ENCODE data around the gene BARX2. TPM values are rescaled to one million over a fixed set of nuclear protein-coding genes. Genes with fewer than 3 reads are reported as not detected.

Gene BARX2
- total RNA-seq, 1 donor from 2014 or later = not detected

DNA sequence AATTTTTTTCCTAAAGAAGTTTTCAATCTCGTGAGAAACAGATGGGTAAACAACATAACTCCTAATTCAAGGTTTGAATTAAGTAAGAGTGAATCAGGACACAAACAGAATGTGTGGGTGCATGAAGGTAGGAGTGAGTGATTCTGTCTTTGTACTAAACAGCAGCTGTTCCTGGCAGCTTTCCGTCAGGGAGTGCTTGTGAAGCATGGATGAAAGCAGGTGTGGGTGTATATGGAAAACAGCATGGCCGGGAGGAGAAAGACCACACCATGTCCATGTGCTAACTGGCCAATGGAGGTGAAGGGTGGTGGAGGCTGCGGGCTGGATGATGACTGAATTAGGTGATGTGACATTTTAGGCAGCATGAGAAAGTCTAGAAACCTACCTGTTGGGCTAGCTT, 49.6 kb downstream of the BARX2 start:
- no peak overlapping the region for H3K27ac Mint-ChIP-seq (ENCODE audit: unreplicated experiment)
- peaks cover 4% of the 10 kb centered on the region for H3K27me3 Mint-ChIP-seq (ENCODE audit: low read depth)
- no peak overlapping the region for H3K4me3 Mint-ChIP-seq
- H3K36me3 Mint-ChIP-seq (ENCODE audit: low read depth) = no peaks in the 10 kb centered on the region
- H3K4me1 Mint-ChIP-seq = peaks cover 13% of the 10 kb centered on the region
- H3K9me3 Mint-ChIP-seq = no peaks in the 10 kb centered on the region
- DNase-seq (ENCODE audit: low read depth, low spot score) = no peak
- TF ChIP-seq, protein P1, sequence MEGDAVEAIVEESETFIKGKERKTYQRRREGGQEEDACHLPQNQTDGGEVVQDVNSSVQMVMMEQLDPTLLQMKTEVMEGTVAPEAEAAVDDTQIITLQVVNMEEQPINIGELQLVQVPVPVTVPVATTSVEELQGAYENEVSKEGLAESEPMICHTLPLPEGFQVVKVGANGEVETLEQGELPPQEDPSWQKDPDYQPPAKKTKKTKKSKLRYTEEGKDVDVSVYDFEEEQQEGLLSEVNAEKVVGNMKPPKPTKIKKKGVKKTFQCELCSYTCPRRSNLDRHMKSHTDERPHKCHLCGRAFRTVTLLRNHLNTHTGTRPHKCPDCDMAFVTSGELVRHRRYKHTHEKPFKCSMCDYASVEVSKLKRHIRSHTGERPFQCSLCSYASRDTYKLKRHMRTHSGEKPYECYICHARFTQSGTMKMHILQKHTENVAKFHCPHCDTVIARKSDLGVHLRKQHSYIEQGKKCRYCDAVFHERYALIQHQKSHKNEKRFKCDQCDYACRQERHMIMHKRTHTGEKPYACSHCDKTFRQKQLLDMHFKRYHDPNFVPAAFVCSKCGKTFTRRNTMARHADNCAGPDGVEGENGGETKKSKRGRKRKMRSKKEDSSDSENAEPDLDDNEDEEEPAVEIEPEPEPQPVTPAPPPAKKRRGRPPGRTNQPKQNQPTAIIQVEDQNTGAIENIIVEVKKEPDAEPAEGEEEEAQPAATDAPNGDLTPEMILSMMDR (conservative IDR thresholded peaks at IDR 0.05) = no peak

DNA sequence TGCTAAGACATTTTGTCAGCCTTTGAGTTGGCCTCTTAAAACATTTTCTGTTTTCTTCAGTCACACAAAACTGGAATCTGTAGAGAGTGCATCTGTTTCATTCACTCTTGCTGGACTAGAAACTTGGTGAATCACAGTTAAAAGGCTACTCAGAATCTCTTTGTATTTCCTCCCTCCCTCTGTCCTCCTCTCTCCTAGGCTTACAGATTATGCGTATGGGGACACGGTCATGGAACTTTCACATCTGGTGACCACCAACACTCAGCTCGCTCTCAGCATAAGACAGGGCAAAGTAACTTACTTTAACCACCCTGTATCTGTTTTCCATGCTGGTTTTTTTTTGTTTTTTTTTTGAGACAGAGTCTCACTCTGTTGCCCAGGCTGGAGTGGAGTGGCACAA, 50.4 kb downstream of the BARX2 start:
- peak overlapping the region; percentile 39 for H3K27ac Mint-ChIP-seq (ENCODE audit: unreplicated experiment)
- peaks cover 4% of the 10 kb centered on the region for H3K9me3 Mint-ChIP-seq
- peaks cover 13% of the 10 kb centered on the region for H3K4me1 Mint-ChIP-seq
- TF ChIP-seq, protein P1 (conservative IDR thresholded peaks at IDR 0.05) = no peak
- no peak overlapping the region for H3K4me3 Mint-ChIP-seq
- peaks cover 4% of the 10 kb centered on the region for H3K27me3 Mint-ChIP-seq (ENCODE audit: low read depth)
- no peak for DNase-seq (ENCODE audit: low read depth, low spot score)
- peaks cover 1% of the 10 kb centered on the region for H3K36me3 Mint-ChIP-seq (ENCODE audit: low read depth)

DNA sequence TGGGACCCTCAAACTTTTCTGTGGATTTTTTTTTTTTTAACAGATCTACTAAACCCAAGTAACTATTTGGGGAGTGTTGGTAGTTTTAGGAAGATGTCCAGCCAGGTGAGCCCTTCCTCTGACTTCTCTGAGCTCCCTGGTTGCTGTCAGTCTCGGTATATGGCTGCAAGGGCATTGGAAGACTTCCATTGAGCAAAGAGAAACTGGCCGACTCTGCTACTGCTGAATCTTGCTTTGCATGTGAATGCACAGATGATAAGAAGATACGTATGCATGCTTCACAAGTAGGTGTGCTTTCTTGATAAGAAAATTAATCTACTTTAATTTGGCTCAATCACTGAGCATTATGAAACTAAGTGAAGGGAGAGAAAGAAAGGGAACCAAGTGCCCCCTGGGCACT, 51.1 kb downstream of the BARX2 start:
- TF ChIP-seq, protein P1 (conservative IDR thresholded peaks at IDR 0.05) = no peak

DNA sequence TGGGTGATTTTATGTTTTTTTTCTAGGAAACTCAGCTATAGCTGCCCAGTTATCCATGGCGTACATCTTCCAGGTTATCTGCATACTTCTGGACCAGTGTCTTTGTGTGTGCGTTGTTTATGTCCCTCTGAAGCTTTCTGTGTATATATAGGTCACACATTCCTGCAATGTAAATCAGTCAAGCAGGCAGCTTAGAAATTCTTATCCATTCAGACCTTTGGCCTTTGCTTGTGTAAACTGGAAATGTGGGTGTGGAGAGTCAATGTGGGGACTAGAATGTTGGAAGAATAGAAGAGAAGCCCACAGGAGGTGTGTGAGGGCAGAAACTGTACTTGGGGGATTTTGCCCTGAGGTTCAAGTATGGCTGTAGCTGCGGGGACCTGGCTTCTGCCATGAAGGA, 51.7 kb downstream of the BARX2 start:
- Mint-ChIP-seq H3K4me3 (no peak overlapping the region), H3K27me3 (ENCODE audit: low read depth) (peaks cover 4% of the 10 kb centered on the region), H3K36me3 (ENCODE audit: low read depth) (peaks cover 6% of the 10 kb centered on the region), H3K27ac (ENCODE audit: unreplicated experiment) (no peak overlapping the region), H3K4me1 (peaks cover 13% of the 10 kb centered on the region), H3K9me3 (peaks cover 10% of the 10 kb centered on the region)
- DNase-seq (ENCODE audit: low read depth, low spot score) = no peak
- TF ChIP-seq, protein P1 (conservative IDR thresholded peaks at IDR 0.05) = no peak

More for the DNA sequence above, 51.1 kb downstream of the BARX2 start:
- no peak overlapping the region for H3K27ac Mint-ChIP-seq (ENCODE audit: unreplicated experiment)
- peaks cover 4% of the 10 kb centered on the region for H3K27me3 Mint-ChIP-seq (ENCODE audit: low read depth)
- H3K4me3 Mint-ChIP-seq = no peak overlapping the region
- peaks cover 6% of the 10 kb centered on the region for H3K36me3 Mint-ChIP-seq (ENCODE audit: low read depth)
- H3K9me3 Mint-ChIP-seq = peaks cover 10% of the 10 kb centered on the region
- peaks cover 13% of the 10 kb centered on the region for H3K4me1 Mint-ChIP-seq
- no peak for DNase-seq (ENCODE audit: low read depth, low spot score)

DNA sequence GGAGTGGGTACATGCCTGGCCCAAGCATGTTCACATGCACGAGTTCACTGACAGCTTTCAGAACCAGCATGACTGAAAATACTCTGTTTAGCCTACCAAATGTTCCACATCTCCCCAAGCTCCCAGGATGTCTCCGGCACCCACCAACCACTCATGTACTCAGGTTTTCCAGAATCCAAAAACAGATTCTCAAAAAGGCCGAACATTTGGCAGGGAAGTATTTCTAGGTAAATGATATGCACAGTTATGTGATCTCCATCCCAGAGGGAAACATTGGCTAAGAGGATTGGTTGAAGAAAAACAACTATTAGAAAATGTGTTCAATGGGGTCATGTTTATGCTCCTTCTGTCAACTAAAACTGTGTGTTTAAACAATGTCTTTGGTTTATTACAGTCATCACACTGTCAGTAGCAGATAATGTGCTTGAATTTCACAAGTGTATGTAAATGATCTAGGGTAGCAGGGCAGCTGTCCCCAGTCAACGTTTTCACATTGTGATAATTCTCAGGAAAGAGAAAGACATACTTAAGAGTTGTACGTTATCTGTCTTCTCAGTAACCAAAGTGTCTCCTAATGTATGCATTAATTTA, 52.3 kb downstream of the BARX2 start:
- TF ChIP-seq, protein P1 (conservative IDR thresholded peaks at IDR 0.05) = no peak
- peaks cover 12% of the 10 kb centered on the region for H3K9me3 Mint-ChIP-seq
- H3K27me3 Mint-ChIP-seq (ENCODE audit: low read depth) = peaks cover 4% of the 10 kb centered on the region
- H3K27ac Mint-ChIP-seq (ENCODE audit: unreplicated experiment) = no peak overlapping the region
- H3K36me3 Mint-ChIP-seq (ENCODE audit: low read depth) = peaks cover 8% of the 10 kb centered on the region
- no peak overlapping the region for H3K4me3 Mint-ChIP-seq
- DNase-seq (ENCODE audit: low read depth, low spot score) = no peak
- H3K4me1 Mint-ChIP-seq = peaks cover 13% of the 10 kb centered on the region
